Measurements from ENCODE around the gene STH. TPM values are rescaled to one million over a fixed set of nuclear protein-coding genes. Genes with fewer than 3 reads are reported as not detected.
"Not testable (repeated sequence)": the region's sequence is repeated elsewhere in the genome, so short reads cannot be mapped to it uniquely, and the experiment has no call there.

Gene STH
- total and polyA plus RNA-seq, 10 of the 15 experiments (the other 5 are each of a cell fraction or from before 2014, with no cell fraction given) = not detected

DNA sequence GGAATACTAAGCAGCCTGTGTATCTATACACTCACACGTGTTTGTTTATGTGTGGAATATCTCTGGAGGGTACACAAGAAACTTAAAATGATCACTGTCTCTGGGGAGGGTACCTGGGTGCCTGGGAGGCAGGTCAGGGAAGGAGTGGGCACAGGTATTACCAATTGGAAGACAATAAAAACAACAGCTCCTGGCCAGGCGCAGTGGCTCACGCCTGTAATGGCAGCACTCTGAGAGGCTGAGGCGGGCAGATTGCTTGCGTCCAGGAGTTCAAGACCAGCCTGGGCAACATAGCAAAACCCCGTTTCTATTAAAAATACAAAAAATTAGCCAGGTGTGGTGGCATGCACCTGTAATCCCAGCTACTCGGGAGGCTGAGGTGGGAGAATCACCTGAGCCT lies 24.3 kb downstream of the STH start:
- H3K9ac ChIP-seq (ENCODE audit: control insufficient read depth, insufficient read depth, low read length); H3K27me3 ChIP-seq (replicated peaks in 1 of 2; ENCODE audit: control insufficient read depth in 2 of 2, insufficient read depth in 2 of 2, low read length in 1 of 2); in situ Hi-C loops (cut with MboI); H3K4me2 ChIP-seq (ENCODE audit: control insufficient read depth, insufficient read depth); H3K36me3 ChIP-seq (ENCODE audit: control insufficient read depth in 2 of 2, insufficient read depth in 2 of 2, low read length in 1 of 2); H2AFZ ChIP-seq (ENCODE audit: control insufficient read depth, low read depth, low read length); BruUV-seq (replicated peaks); H3K27ac ChIP-seq (ENCODE audit: control insufficient read depth, insufficient read depth); intact Hi-C loops (cut with micrococcal nuclease; ENCODE audit: unreplicated experiment); CTCF ChIA-PET; DNase-seq (ENCODE audit: low read depth, low spot score); FAIRE-seq; RAD21 ChIA-PET (ENCODE audit: unreplicated experiment); H3K79me2 ChIP-seq (ENCODE audit: control insufficient read depth, insufficient read depth, low read length); ATAC-seq; POLR2A ChIA-PET; SMC1A ChIA-PET (ENCODE audit: uncharacterized antibody, unreplicated experiment); H3K9me3 ChIP-seq (replicated peaks; ENCODE audit: control insufficient read depth, insufficient read depth, low read length); H4K20me1 ChIP-seq (ENCODE audit: control insufficient read depth, insufficient read depth); H3K4me3 ChIP-seq: not testable (repeated sequence)
- H3K4me1 ChIP-seq (ENCODE audit: control insufficient read depth, insufficient read depth, low read length) = peaks cover 21% of the 10 kb centered on the region
- WGBS (ENCODE audit: insufficient coverage, insufficient replicate concordance, low lambda C conversion rate, missing lambda C conversion rate) = 81% methylated on average over 7 of the region's 7 CpGs

DNA sequence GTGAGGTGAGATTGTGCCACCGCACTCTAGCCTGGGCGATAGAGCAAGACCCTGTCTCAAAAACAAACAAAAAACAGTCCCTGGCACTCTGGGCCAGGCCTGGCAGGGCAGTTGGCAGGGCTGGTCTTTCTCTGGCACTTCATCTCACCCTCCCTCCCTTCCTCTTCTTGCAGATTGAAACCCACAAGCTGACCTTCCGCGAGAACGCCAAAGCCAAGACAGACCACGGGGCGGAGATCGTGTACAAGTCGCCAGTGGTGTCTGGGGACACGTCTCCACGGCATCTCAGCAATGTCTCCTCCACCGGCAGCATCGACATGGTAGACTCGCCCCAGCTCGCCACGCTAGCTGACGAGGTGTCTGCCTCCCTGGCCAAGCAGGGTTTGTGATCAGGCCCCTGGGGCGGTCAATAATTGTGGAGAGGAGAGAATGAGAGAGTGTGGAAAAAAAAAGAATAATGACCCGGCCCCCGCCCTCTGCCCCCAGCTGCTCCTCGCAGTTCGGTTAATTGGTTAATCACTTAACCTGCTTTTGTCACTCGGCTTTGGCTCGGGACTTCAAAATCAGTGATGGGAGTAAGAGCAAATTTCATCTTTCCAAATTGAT lies 24.8 kb downstream of the STH start:
- no peak for ATAC-seq
- no peaks in the 10 kb centered on the region for H3K79me2 ChIP-seq (ENCODE audit: control insufficient read depth, insufficient read depth, low read length)
- H3K9me3 ChIP-seq (replicated peaks; ENCODE audit: control insufficient read depth, insufficient read depth, low read length) = no peaks in the 10 kb centered on the region
- no peak for TF ChIP-seq ESRRA (IDR thresholded peaks at IDR 0.05; ENCODE audit: low read length)
- H3K4me1 ChIP-seq (ENCODE audit: control insufficient read depth, insufficient read depth, low read length) = peaks cover 21% of the 10 kb centered on the region
- no TSS peak for BruUV-seq (replicated peaks)
- no peak overlapping the region for H3K9ac ChIP-seq (ENCODE audit: control insufficient read depth, insufficient read depth, low read length)
- POLR2A ChIA-PET = no interaction called here
- RAD21 ChIA-PET (ENCODE audit: unreplicated experiment) = no interaction called here
- H3K27me3 ChIP-seq (replicated peaks in 1 of 2; ENCODE audit: control insufficient read depth in 2 of 2, insufficient read depth in 2 of 2, low read length in 1 of 2) = no peaks in the 10 kb centered on the region
- intact Hi-C loops (cut with micrococcal nuclease; ENCODE audit: unreplicated experiment) = no loop called here
- SMC1A ChIA-PET (ENCODE audit: uncharacterized antibody, unreplicated experiment) = no interaction called here
- 96% methylated on average over 24 of the region's 24 CpGs for WGBS (ENCODE audit: insufficient coverage, insufficient replicate concordance, low lambda C conversion rate, missing lambda C conversion rate)
- peaks cover 0 to 7% of the 10 kb centered on the region in 2 experiments; a peak in 2 of 4 replicates for H3K36me3 ChIP-seq (ENCODE audit: control insufficient read depth in 2 of 2, insufficient read depth in 2 of 2, low read length in 1 of 2)
- in situ Hi-C loops (cut with MboI) = no loop called here
- H4K20me1 ChIP-seq (ENCODE audit: control insufficient read depth, insufficient read depth) = no peaks in the 10 kb centered on the region
- CTCF ChIA-PET = no interaction called here
- FAIRE-seq = no peak
- H3K27ac ChIP-seq (ENCODE audit: control insufficient read depth, insufficient read depth) = no peak overlapping the region
- no peak overlapping the region for H3K4me2 ChIP-seq (ENCODE audit: control insufficient read depth, insufficient read depth)
- no peak overlapping the region for H2AFZ ChIP-seq (ENCODE audit: control insufficient read depth, low read depth, low read length)
- no peak for DNase-seq (ENCODE audit: low read depth, low spot score)
- H3K4me3 ChIP-seq = no peak overlapping the region

Data from GM12878 (cell line).